ENCODE results near the gene SND1. TPM values are rescaled to one million over a fixed set of nuclear protein-coding genes. Genes with fewer than 3 reads are reported as not detected.
A peak's percentile ranks its signal among the peaks of the same experiment; 100 is the strongest.

The SND1 gene
- total RNA-seq, 2 donors from 2014 or later: 108 to 123 TPM

- ATAC-seq (no peak), DNase-seq (no peak)
- intact Hi-C loops (cut with DNase I, micrococcal nuclease): no loop called here
Observed at GRCh38 chr7:127752829-127753228, 100.8 kb downstream of the SND1 start.

- intact Hi-C loops (cut with DNase I, micrococcal nuclease): no loop called here
- DNase-seq (no peak), ATAC-seq (no peak)
Observed at GRCh38 chr7:127754457-127754856, 102.5 kb downstream of the SND1 start.

GRCh38 chr7:127755521-127755920 lies 103.5 kb downstream of the SND1 start:
- DNase-seq (no peak), ATAC-seq (no peak)
- intact Hi-C loops (cut with DNase I, micrococcal nuclease): no loop called here

- intact Hi-C loops (cut with DNase I, micrococcal nuclease): no loop called here
- ATAC-seq: no peak
- no peak for DNase-seq
Observed at GRCh38 chr7:127755965-127756364, 104.0 kb downstream of the SND1 start.

- intact Hi-C loops (cut with DNase I, micrococcal nuclease): no loop called here
- DNase-seq (no peak), ATAC-seq (peak; percentile 46)
Observed at GRCh38 chr7:127758105-127758504, 106.1 kb downstream of the SND1 start.

GRCh38 chr7:127758845-127759244 lies 106.9 kb downstream of the SND1 start:
- DNase-seq: no peak
- no peak for ATAC-seq
- intact Hi-C loops (cut with DNase I, micrococcal nuclease): no loop called here

GRCh38 chr7:127759945-127760421 lies 108.0 kb downstream of the SND1 start:
- DNase-seq (no peak), ATAC-seq (no peak)
- intact Hi-C loops (cut with DNase I, micrococcal nuclease): no loop called here

GRCh38 chr7:127760436-127761031 lies 108.5 kb downstream of the SND1 start:
- DNase-seq (no peak), ATAC-seq (no peak)
- intact Hi-C loops (cut with DNase I, micrococcal nuclease): no loop called here

- intact Hi-C loops (cut with DNase I, micrococcal nuclease): no loop called here
- DNase-seq (no peak), ATAC-seq (no peak)
Observed at GRCh38 chr7:127761196-127761595, 109.2 kb downstream of the SND1 start.

- intact Hi-C loops (cut with DNase I, micrococcal nuclease): no loop called here
- DNase-seq (no peak), ATAC-seq (no peak)
Observed at GRCh38 chr7:127764681-127765080, 112.7 kb downstream of the SND1 start.

- DNase-seq (no peak), ATAC-seq (no peak)
- intact Hi-C loops (cut with DNase I, micrococcal nuclease): no loop called here
Observed at GRCh38 chr7:127765150-127765549, 113.2 kb downstream of the SND1 start.

- ATAC-seq: peak; percentile 62
- intact Hi-C loops (cut with DNase I, micrococcal nuclease): no loop called here
Observed at GRCh38 chr7:127766831-127767459, 115.0 kb downstream of the SND1 start.

GRCh38 chr7:127768241-127768640 lies 116.2 kb downstream of the SND1 start:
- intact Hi-C loops (cut with DNase I, micrococcal nuclease): no loop called here
- no peak for ATAC-seq
- DNase-seq: no peak

More at GRCh38 chr7:127766831-127767459, 115.0 kb downstream of the SND1 start:
- DNase-seq: no peak

GRCh38 chr7:127769137-127769536 lies 117.1 kb downstream of the SND1 start:
- no peak for ATAC-seq
- intact Hi-C loops (cut with DNase I, micrococcal nuclease): no loop called here

GRCh38 chr7:127769696-127770400 lies 117.9 kb downstream of the SND1 start:
- intact Hi-C loops (cut with DNase I, micrococcal nuclease): no loop called here
- DNase-seq (no peak), ATAC-seq (no peak)

More at GRCh38 chr7:127769137-127769536, 117.1 kb downstream of the SND1 start:
- DNase-seq: no peak

GRCh38 chr7:127770885-127771284 lies 118.9 kb downstream of the SND1 start:
- intact Hi-C loops (cut with DNase I, micrococcal nuclease): no loop called here
- DNase-seq: no peak
- ATAC-seq: no peak

- intact Hi-C loops (cut with DNase I, micrococcal nuclease): no loop called here
- ATAC-seq (no peak), DNase-seq (no peak)
Observed at GRCh38 chr7:127771707-127772106, 119.7 kb downstream of the SND1 start.

- peak; percentile 88 for ATAC-seq
- no peak for DNase-seq
- intact Hi-C loops (cut with DNase I, micrococcal nuclease): no loop called here
Observed at GRCh38 chr7:127776776-127777386, 124.9 kb downstream of the SND1 start.

GRCh38 chr7:127780489-127780888 lies 128.5 kb downstream of the SND1 start:
- DNase-seq (no peak), ATAC-seq (no peak)
- intact Hi-C loops (cut with DNase I, micrococcal nuclease): no loop called here

- intact Hi-C loops (cut with DNase I, micrococcal nuclease): no loop called here
- ATAC-seq: no peak
- no peak for DNase-seq
Observed at GRCh38 chr7:127781081-127781480, 129.1 kb downstream of the SND1 start.
